Bronchial epithelial cell (primary cell): Measurements from ENCODE around the gene MYL9. TPM values are rescaled to one million over a fixed set of nuclear protein-coding genes. Genes with fewer than 3 reads are reported as not detected.

Experiments used
- DNase-seq: peaks from one replicate; pipeline ENCODE4 v3.0.0-alpha.2; 2010; ENCODE audit warnings: low read depth
- FAIRE-seq: peaks from 2 replicates; lab custom pipeline; 2011; peaks lifted over from hg19 to GRCh38; lab: Jason Lieb, UNC
- H3K27me3 ChIP-seq: 2 replicates; pipeline ENCODE4 v1.5.1; 2011; ENCODE audit warnings: low read length; ENCODE audit not compliant: control insufficient read depth, insufficient read depth
- H3K36me3 ChIP-seq: 2 replicates; pipeline ENCODE4 v1.5.1; 2011; ENCODE audit warnings: low read length; ENCODE audit not compliant: control insufficient read depth, insufficient read depth
- H3K4me3 ChIP-seq: 2 replicates; pipeline ENCODE4 v1.5.1; 2011; ENCODE audit warnings: mild to moderate bottlenecking, low read depth, low read length, control low read depth
- CTCF ChIP-seq: IDR thresholded peaks from 2 replicates; pipeline ENCODE4 v1.5.1; 2011; ENCODE audit warnings: mild to moderate bottlenecking, moderate library complexity, low read length, control low read depth, inconsistent platforms; ENCODE audit not compliant: insufficient read depth, severe bottlenecking
- total RNA-seq: library from RNA; depleted of rRNA; stranded (reverse); fragments of >200 nt; gene quantifications from 2 replicates; pipeline ENCODE4 v1.2.1, GENCODE V29; 2014

MYL9 gene
- 0.53 and 0.90 TPM in 2 replicates for total RNA-seq

- FAIRE-seq (no peak), DNase-seq (no peak)
- no peak for TF ChIP-seq CTCF
Measured at GRCh38 chr20:36541227-36541767, at the start of gene MYL9. TSS of gene MYL9 (plus strand) at chr20:36541519. CDS start at chr20:36544885, 3,366 bp downstream.

GRCh38 chr20:36491901-36492617, 49.3 kb upstream of the MYL9 start:
- H3K27me3 ChIP-seq: no peaks in the 10 kb centered on the region
- no peak overlapping the region for H3K4me3 ChIP-seq
- DNase-seq (peak; percentile 79), FAIRE-seq (no peak)
- TF ChIP-seq CTCF: no peak
- H3K36me3 ChIP-seq: peaks cover 13% of the 10 kb centered on the region

More at GRCh38 chr20:36541227-36541767, at the start of gene MYL9:
- Histone ChIP-seq H3K36me3 (no peaks in the 10 kb centered on the region), H3K4me3 (peak within 1 kb of the TSS; percentile 58), H3K27me3 (peaks cover 2% of the 10 kb centered on the region)

GRCh38 chr20:36493051-36493800, 48.1 kb upstream of the MYL9 start:
- Histone ChIP-seq H3K27me3 (no peaks in the 10 kb centered on the region), H3K4me3 (no peak overlapping the region), H3K36me3 (peaks cover 23% of the 10 kb centered on the region)
- TF ChIP-seq CTCF: no peak
- no peak for DNase-seq
- no peak for FAIRE-seq

GRCh38 chr20:36493801-36494114, 47.6 kb upstream of the MYL9 start:
- DNase-seq (no peak), FAIRE-seq (no peak)
- Histone ChIP-seq H3K4me3 (no peak overlapping the region), H3K27me3 (no peaks in the 10 kb centered on the region), H3K36me3 (peaks cover 26% of the 10 kb centered on the region)
- TF ChIP-seq CTCF: no peak

GRCh38 chr20:36496707-36497669, 44.3 kb upstream of the MYL9 start:
- no peak overlapping the region for H3K4me3 ChIP-seq
- DNase-seq (no peak), FAIRE-seq (peak; percentile 23)
- H3K36me3 ChIP-seq: peaks cover 40% of the 10 kb centered on the region
- no peak for TF ChIP-seq CTCF
- H3K27me3 ChIP-seq: no peaks in the 10 kb centered on the region
